ENCODE data around the gene CHTF18.

GRCh38 chr16:833411-833810 lies 45.0 kb downstream of the CHTF18 start:
- TF ChIP-seq CTCF (IDR thresholded peaks at IDR 0.05; ENCODE audit: insufficient read depth, low read length, poor library complexity, severe bottlenecking): no peak
- TF ChIP-seq EZH2phosphoT487 (conservative IDR thresholded peaks at IDR 0.05; ENCODE audit: low read length): no peak
